ENCODE measurements around the gene GART.

GART gene

GRCh38 chr21:33455686-33456446, 86.1 kb downstream of the GART start:
- Histone ChIP-seq H3K36me3 (ENCODE audit: control insufficient read depth in 4 of 4, insufficient read depth in 4 of 4, low read length in 3 of 4) (peaks cover 2 to 13% (median 7%) of the 10 kb centered on the region in 4 experiments), H3K27me3 (replicated peaks in 2 of 5; ENCODE audit: control insufficient read depth in 4 of 5, insufficient read depth in 5 of 5, low read length in 4 of 5) (no peaks in the 10 kb centered on the region), H3K9me3 (ENCODE audit: control extremely low read depth in 1 of 5, control insufficient read depth in 4 of 5, insufficient read depth in 2 of 5, low read depth in 1 of 5, low read length in 4 of 5) (no peaks in the 10 kb centered on the region), H3K4me3 (ENCODE audit: control insufficient read depth in 1 of 7, extremely low read depth in 1 of 7, insufficient read depth in 4 of 7, low read depth in 2 of 7, low read length in 6 of 7) (no peak overlapping the region), H3K4me1 (ENCODE audit: control extremely low read depth in 1 of 4, control insufficient read depth in 4 of 4, insufficient read depth in 4 of 4, low read length in 3 of 4) (no peaks in the 10 kb centered on the region), H3K27ac (ENCODE audit: insufficient read depth in 1 of 2, low read depth in 1 of 2, low read length in 2 of 2, poor library complexity in 1 of 2, severe bottlenecking in 2 of 2) (no peak overlapping the region)
- ChIA-PET POLR2A (no interaction called here), CTCF (interaction anchor here (0.6 to 1.7 kb wide), 4 partner anchors 9 to 122 kb away, joined by 3 to 7 read pairs (median 4); no protein-coding TSS in a partner anchor)
- WGBS (ENCODE audit: insufficient coverage): no CpG with 5 or more reads among the region's 6 CpGs
- DNase-seq: no peak

Data from common myeloid progenitor, CD34-positive (primary cell).